Colon (tissue), 2 donors: Measurements from ENCODE around the gene TEC.
"Not testable (repeated sequence)": the region's sequence is repeated elsewhere in the genome, so short reads cannot be mapped to it uniquely, and the experiment has no call there.

Source experiments
- FAIRE-seq: peaks from 2 replicates; lab custom pipeline; 2012; peaks lifted over from hg19 to GRCh38; lab: Jason Lieb, UNC
- donor health status: control.
- donor health status: control.

The TEC gene

DNA sequence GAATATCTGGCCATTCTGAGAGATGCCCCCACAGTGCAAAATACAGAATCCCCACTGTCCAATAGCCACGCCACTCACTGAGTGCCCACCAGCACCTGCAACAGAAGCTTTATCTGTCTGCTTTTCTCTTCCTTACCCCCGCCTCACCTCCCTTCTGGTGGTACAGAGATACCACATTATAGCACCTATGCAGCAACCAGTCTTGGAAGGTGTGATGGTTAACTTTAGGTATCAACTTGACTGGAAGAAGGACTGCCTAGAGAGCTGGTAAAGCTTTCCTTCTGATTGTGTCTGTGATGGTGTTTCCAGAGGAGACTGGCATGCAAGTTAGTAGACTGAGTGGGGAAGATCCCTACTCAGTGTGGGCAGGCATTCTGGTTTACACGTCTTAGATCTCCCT is 73.8 kb downstream of the TEC start:
- FAIRE-seq, result no peak

DNA sequence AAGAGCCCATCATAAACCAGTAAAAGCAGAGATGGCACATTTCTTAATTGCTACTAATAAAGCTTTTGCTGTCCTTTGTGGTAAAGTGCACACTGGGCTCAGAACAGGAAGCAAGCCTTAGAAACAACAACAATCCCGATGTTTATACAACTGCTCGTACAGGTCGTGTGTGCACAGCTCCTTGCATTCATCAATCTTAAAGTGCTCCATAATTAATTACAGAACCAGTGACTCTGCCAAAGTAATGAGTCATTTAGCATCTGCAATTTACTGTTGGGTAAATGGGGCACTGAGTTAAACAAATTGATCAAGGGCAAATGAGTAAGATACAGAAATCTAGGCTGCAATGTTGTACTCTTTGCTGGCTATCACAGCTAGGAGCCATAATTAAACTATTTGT is 74.3 kb downstream of the TEC start:
- FAIRE-seq, result no peak

- no peak for FAIRE-seq
These were observed 74.7 kb downstream of the TEC start for GRCh38 chr4:48194971-48195370.

GRCh38 chr4:48193921-48194468 is 75.6 kb downstream of the TEC start:
- no peak for FAIRE-seq

DNA sequence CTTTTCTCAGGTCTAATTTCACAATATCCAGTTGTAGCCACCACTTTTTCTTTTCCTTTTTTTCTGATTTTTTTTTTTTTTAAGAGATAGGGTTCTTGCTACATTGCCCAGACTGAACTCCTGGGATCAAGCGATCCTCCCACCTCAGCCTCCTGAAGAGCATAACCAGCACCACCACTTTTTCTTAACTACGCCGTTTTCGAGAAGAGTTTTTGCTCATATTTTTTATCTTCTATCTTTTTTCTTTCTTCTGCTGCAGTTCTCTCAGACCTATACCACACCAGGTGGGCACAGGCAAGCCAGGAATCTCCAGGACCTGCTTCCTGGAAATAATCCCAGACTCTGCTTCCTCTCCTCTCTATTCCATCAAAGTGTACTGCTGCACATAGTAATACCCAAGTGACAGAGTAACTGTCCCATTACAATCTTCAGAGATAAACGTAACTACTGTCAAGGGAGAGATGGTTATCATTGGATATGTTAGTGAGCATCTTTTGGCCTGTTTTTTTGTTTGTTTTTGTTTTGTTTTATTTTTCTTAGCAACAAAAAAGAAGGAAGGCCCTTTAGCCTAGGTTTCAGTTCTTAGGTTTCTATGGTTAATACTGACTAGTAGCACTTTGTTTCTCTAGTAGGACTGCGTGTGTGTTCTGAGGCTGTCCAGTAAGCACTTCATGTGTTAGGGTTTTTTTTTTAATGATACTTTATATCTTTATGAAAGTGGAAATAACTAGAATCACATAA is 76.4 kb downstream of the TEC start:
- FAIRE-seq, result peak; percentile 14

GRCh38 chr4:48191758-48192157 is 77.9 kb downstream of the TEC start:
- no peak for FAIRE-seq

DNA sequence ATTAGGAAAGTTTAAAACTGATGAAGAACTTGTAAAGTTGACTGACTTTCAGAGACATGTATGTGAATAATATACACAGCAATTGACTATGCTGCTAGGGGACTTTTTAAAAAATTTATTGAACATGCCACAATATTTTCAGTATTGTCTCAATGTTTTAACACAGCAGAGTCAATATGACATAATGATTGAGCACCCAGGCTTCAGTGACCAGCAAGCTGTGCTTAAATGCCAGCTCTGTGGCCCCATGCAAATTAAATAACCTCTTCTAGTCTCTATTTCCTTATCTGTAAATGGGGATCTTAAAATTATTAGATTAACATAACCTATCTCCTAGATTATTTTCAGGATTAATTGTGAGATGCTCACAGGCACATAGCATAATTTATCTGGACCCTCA is 78.8 kb downstream of the TEC start:
- no peak for FAIRE-seq

GRCh38 chr4:48189731-48190130 is 79.9 kb downstream of the TEC start:
- FAIRE-seq, result no peak

DNA sequence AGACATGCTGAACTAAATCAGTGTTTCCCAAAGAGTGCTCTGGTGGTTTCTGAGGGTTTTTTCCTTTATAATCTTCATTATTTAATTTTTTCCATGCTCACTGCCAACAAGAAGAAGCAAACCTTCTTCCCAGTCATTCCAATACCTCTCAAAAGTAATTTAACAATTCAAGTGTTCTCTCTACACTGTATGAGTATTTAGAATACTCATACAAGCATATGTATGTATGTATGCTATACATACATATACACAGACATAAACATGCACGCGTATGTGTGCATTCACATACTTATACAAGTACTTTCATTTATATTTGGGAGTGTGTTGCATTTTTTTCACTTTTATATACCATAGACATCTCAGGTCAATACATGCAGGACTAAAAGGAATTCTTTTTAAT is 81.2 kb downstream of the TEC start:
- FAIRE-seq, result no peak

GRCh38 chr4:48187813-48188212 is 81.8 kb downstream of the TEC start:
- FAIRE-seq, result peak; percentile 33

DNA sequence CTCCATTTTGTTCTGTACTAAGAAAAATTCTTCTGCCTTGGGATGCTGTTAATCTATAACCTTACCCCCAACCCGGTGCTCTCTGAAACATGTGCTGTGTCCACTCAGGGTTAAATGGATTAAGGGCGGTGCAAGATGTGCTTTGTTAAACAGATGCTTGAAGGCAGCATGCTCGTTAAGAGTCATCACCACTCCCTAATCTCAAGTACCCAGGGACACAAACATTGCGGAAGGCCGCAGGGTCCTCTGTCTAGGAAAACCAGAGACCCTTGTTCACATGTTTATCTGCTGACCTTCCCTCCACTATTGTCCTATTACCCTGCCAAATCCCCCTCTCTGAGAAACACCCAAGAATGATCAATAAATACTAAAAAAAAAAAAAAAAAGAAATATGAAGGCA is 82.6 kb downstream of the TEC start:
- not testable (repeated sequence) for FAIRE-seq

- FAIRE-seq, result not testable (repeated sequence)
These were observed 83.2 kb downstream of the TEC start for GRCh38 chr4:48186394-48186793.

DNA sequence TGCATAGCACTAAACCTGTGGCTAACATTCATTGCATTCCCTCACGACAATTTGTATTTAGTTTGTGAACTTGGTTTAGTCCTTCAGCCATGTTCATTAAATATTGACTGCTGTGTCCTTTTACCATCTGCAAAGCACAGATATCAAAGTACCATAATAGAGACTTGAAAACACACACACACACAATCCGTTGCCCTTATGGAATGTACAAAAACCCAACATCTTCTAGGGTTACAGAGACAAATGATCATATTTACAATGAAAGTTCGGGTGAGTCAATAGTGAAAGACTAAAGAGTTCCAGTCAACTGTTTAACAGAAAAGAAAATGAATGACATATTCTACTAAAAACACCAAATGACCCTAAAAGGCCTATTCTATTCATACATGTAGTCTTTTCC is 84.8 kb downstream of the TEC start:
- FAIRE-seq, result no peak

- FAIRE-seq, result no peak
These were observed 89.4 kb downstream of the TEC start for GRCh38 chr4:48180234-48180633.

DNA sequence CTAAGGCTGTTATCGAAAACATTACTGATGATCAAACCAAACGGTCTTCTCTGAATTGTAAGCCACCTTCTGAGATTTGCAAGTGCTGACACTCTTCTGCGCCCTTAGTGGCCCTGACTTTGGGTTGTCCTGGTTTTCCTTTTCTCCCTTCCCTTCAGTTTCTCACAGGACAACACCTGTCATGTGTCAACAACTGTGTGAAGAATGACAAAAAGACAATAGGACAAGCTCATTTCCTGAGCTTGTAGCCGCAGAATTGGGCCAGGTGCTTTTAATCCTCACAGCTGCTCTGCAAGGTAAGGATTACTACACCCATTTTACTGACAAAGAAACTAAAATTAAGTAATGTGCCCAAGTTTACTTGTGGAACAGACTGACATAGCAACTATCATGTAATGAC is 90.7 kb downstream of the TEC start:
- FAIRE-seq, result no peak

DNA sequence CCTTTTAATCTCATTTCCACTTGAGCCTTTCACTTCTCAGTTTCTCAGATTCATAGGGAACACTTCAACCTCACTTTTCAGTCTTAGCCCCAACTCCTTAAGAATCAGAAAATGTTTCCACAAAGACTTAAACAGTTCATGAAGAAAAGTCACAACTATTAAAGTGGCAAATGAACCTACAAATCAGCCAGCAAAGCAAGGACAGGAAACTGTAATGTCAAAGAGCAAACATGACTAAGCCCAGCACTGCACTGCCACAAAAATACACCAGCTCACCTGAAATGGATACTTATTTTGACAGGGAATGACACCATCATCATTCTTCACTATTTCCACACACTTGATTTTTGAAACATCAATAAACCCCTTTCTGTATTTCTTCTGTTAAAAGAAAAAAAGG is 93.8 kb downstream of the TEC start:
- FAIRE-seq, result no peak

GRCh38 chr4:48175328-48175727 is 94.3 kb downstream of the TEC start:
- no peak for FAIRE-seq

DNA sequence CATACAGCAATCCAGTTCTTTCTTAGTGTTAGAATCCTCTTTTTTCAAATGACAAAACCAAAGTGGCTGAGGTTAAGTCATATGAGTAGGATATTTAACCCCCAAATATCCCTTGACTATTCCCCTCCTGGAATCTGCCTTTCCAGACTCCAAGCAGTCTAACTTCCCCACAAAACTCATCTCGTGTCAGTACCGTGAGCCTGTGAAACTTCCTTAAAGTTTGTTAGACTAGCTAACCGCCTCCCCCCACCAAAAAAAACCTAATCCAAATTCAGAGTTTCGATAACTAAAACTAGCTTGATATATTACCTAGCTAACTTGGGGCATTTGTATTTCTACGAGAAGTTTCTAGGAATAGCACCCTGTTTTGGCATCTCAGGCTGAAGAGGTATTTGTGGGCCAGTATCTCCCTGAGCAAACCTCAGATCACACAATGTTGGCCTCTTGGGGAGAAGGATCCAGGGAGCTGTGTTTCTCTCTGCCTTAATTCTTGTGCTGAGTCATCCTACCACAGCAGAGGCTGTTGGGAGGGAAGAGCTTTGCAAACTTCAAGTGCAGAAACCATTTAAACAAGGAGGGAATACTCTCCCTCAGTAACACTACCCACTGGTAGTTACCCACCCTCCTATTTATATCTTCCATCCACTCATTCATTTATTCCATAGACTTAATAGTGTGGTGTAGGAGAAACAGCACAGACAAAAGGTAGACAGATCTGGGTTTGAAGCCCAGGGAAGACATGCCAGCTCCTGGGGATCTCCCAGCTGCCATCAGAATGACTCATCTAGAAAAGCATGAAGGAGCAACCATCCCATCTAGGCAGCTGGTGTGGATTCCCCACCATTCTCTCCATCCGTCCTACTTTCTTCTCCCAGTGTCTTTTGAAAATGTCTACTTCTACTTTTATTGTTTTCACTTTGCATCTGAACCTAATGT is 96.3 kb downstream of the TEC start:
- FAIRE-seq, result no peak

GRCh38 chr4:48172651-48173050 is 97.0 kb downstream of the TEC start:
- FAIRE-seq, result no peak

GRCh38 chr4:48169636-48170035 is 100.0 kb downstream of the TEC start:
- FAIRE-seq, result no peak

DNA sequence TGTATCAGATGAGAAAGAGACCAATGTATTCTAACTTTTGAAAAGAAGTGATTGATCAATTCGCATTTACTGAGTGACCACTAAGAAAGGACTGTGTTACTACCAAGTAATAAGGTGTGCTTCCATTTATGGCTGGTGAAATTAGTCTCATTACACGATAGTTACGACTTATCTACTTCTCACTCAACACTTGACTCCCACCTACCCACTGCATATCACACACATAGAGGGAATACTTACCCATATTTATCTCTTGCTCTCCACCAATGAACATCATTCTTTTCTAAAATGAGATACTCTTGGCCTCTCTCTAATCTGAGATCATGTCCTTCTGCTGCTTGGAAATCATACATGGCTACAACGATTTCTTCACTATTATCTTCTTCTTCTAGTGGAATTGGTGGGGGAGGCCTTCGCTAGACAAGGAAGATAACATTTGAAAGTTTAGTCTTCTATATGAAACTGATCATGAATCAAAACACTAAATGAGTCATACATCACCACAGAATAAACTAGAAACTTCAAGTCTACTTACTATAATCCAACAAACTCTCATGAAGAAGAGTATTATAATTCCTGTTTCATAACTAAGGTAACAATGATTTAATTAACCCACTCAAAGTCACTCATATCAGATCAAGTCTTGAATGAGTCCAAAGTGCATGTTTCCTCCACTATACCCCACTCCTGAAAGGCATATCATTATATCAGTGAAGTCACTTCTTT is 101.9 kb downstream of the TEC start:
- FAIRE-seq, result no peak

GRCh38 chr4:48164561-48164960 is 105.1 kb downstream of the TEC start:
- FAIRE-seq, result not testable (repeated sequence)
